HG02852 (cell line): Measurements from ENCODE around the gene DENND4C.
A peak's percentile ranks its signal among the peaks of the same experiment; 100 is the strongest.
"Not testable (repeated sequence)": the region's sequence is repeated elsewhere in the genome, so short reads cannot be mapped to it uniquely, and the experiment has no call there.

Source experiments
- ATAC-seq: cut with Tn5 transposase; IDR thresholded peaks from one replicate; pipeline ENCODE4 v1.9.1; 2021; ENCODE audit warnings: mild to moderate bottlenecking, moderate library complexity; ENCODE audit not compliant: unreplicated experiment

DENND4C gene

GRCh38 chr9:19369107-19369506 is 138.6 kb downstream of the DENND4C start:
- no peak for ATAC-seq

DNA sequence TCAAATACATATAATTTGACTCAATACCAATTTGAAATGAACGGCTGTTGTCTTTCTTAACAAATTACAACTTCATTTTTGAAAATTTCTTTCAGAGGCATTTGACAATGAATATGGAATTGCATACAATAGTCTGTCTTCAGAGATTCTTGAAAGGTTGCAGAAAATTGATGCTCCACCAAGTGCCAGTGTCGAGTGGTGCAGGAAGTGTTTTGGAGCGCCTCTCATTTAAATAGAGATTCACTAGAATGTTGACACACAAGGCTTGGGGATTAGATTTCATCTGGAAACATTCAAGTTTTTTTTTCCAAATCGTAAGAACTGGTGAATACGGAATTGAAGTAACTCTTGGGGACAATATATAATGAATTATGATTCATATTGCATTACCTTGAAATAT is 141.4 kb downstream of the DENND4C start:
- no peak for ATAC-seq

- ATAC-seq = no peak
Observed at GRCh38 chr9:19372567-19372966, 142.1 kb downstream of the DENND4C start.

DNA sequence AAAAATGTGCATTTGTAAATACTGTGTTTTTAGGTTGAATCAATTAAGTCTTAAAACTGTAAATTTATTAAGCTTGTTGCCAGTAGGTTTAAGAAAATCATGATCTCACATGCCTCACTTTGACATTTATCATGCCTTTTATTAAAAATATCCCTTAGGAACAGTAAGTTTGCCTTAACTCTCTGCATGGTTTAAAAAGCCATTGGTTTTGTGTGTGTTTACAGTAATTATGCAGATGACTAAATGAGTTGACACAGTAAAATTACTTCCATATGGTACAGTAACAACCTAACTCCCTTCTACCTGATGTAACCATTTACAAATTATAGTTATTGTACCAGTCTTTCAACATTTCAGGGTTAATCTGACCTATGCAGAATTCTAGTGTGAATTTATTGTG is 143.0 kb downstream of the DENND4C start:
- ATAC-seq = no peak

DNA sequence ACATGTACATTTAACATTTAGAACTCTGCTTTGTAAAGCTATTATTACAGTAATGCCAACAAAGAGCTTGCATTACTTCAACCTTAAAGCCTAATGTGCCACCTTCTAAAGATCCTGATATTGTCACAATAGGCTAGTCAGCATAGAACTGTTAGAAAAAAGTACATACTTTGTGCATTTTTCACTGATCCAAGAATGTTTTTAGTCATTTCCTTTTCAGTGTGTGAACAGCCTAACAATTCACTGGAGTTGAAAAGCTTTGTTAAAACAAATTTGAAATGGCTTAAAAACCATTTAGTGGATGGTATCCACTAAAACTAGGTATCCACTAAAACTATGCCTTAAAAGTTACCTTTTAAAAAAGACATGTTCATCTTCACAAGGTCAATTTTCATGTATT is 145.0 kb downstream of the DENND4C start:
- no peak for ATAC-seq

- no peak for ATAC-seq
Observed at GRCh38 chr9:19376931-19377330, 146.4 kb downstream of the DENND4C start.

DNA sequence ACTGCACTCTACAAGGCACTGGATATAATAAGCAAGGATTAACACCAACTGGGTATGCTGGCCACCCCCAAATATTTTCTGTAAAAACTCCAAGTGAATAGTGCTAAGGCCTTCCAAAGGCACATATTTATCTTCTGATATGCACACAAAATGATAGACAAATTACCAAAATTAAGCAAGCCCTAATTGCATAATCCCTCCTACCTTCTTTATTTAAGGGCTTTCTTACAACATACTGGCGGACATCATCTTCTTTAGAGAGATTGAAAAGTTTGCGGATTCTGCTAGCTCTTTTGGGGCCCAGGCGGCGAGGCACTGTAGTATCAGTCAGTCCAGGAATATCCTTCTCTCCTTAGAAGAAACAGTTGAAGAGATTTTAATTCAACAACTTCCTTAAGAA is 147.7 kb downstream of the DENND4C start:
- no peak for ATAC-seq

GRCh38 chr9:19378647-19379046 is 148.2 kb downstream of the DENND4C start:
- ATAC-seq = no peak

- ATAC-seq = no peak
Observed at GRCh38 chr9:19379283-19379682, 148.8 kb downstream of the DENND4C start.

DNA sequence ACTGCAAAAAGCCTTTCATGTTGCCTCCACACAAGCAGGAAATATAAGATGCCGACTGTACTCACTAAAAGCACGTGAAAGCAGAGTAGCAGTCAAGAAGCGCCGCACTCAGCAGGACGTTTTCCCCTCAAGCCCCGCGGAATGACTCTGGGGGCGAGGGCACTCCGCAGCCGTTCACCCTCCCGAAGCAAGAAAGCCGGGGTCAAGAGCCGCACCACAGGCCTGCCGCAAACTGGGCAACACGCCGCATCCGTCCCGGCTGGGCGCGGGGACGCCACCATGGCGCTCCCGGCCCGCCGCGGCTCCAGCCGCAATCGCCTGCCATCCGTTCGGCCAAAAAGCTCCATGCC is 149.2 kb downstream of the DENND4C start:
- peak; percentile 36 for ATAC-seq

DNA sequence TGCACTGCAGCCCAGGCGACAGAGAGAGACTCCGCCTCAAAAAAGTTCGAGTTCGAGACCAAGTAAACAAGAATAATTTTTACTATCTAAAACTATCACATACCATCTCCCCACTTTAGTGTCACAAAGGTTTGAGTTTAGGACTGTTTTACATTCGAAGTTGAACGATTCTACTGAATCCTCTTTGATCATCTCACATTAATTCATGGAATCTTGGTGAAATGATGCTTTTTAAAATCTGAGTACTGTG is 150.3 kb downstream of the DENND4C start:
- no peak for ATAC-seq

- ATAC-seq = no peak
Observed at GRCh38 chr9:19381656-19382055, 151.2 kb downstream of the DENND4C start.

GRCh38 chr9:19385212-19385611 is 154.7 kb downstream of the DENND4C start:
- ATAC-seq = not testable (repeated sequence)

DNA sequence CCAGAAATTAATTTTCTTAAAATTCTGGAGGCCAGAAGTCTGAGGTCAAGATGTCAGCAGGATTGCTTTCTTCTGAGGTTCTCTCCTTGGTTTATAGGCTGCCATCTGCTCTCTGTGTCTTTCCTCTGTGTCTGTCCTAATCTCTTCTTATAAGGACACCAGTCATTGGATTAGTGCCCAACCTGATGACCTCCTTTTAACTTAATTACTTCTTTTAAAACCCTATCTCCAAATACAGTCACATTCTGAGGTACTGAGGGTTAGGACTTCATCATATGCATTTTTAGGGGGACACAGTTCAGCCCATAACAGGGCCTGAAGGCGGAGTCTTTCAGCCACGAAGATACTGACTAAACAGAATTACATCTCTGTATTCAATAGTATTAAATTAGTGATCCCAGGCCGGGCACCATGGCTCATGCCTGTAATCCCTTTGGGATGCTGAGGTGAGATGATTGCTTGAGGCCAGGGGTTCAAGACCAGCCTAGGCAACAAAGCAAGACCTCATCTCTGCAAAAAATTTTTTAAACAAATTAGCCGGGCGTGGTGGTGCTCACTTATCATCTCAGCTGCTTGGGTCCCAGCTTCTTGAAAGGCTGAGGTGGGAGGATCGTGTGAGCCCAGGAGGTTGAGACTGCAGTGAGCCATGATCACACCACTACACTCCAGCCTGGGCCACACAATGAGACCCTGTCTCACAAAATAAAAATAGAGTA is 155.5 kb downstream of the DENND4C start:
- ATAC-seq = no peak

DNA sequence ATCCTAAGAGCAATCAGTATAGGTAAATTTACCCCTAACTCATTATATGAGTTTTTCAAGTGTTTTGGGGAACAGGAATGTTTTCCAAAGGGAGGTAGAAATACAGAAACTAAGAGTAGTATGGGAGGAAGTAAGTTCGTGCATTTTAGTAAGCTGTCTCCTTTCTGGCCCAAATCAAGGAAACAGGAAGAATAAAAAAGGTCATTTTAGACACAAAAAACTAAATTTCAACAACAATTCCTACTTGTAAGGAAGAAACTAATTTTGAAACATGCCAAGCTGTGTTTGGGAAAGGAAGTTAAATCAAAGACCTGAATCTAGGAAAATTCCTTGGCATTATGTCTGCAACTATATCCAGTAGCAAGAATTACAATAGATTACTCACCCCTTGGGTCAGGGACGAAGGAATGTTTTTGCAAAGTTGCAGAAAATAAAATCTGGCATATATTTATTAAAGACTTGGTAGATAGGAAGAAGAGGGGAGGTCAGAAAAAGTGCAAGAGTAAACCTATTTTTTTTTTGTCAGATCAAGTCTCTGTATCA is 156.1 kb downstream of the DENND4C start:
- no peak for ATAC-seq

GRCh38 chr9:19387317-19387716 is 156.8 kb downstream of the DENND4C start:
- ATAC-seq = no peak

- not testable (repeated sequence) for ATAC-seq
Observed at GRCh38 chr9:19389539-19389938, 159.0 kb downstream of the DENND4C start.

DNA sequence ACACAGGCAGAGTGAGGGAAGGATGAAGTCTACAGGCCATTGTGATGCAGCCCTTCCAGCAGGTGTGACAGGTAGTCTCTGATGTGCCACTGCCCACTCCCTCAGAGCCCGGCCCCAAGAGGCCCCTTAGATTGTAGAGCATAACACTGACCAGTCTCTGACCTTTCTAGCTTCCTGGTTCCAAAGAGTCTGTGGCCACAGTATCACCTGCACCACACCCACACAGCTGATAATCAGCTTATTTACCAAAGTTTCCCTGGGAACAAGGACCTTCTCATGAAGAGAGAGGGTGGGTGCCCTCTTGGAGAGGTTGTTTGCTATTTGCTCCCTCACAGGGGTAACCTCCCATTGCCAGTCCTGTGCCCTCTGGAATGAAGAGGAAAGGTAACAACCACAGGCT is 167.4 kb downstream of the DENND4C start:
- ATAC-seq = no peak

- ATAC-seq = not testable (repeated sequence)
Observed at GRCh38 chr9:19403231-19403630, 172.7 kb downstream of the DENND4C start.

GRCh38 chr9:19404283-19405075 is 174.0 kb downstream of the DENND4C start:
- ATAC-seq = no peak

- no peak for ATAC-seq
Observed at GRCh38 chr9:19405771-19406170, 175.3 kb downstream of the DENND4C start.

DNA sequence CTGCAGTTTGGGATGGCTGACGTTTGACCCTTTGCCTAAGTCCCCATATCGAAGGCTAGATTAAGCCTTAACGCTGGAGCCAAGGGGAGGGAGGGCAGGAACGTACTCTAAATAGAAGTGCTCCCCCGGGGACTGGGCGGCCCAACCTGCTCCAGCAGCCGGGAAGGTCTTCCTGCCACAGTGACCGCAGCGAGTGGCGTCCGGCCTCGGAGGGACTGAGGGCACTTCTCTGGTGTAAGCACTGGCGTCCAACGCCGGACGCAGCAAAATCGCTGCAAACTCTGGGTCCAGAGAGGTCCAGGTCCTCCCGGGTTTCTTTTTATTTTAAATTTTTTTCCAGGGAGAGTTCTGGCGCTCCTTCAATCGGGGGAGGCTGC is 177.8 kb downstream of the DENND4C start:
- ATAC-seq = peak; percentile 11
